SU-DHL-6 (cell line): ENCODE data around the gene COQ5.

Experiments
- EZH2phosphoT487 ChIP-seq: fragments of 200-600 bp; sonication (generic), shearing (Covaris generic); conservative IDR thresholded peaks from 2 replicates; pipeline ENCODE4 v1.6.1; 2018; ENCODE audit warnings: mild to moderate bottlenecking, antibody characterized with exemption, low read length, moderate library complexity, mixed read lengths
- TF ChIP-seq, protein P1 (sequence below): fragments of 200-600 bp; sonication (generic); IDR thresholded peaks from one replicate; pipeline ENCODE4 v1.5.1; 2017; ENCODE audit warnings: antibody characterized with exemption, mild to moderate bottlenecking, low read length, moderate library complexity; ENCODE audit not compliant: insufficient read depth, poor library complexity, severe bottlenecking

DNA sequence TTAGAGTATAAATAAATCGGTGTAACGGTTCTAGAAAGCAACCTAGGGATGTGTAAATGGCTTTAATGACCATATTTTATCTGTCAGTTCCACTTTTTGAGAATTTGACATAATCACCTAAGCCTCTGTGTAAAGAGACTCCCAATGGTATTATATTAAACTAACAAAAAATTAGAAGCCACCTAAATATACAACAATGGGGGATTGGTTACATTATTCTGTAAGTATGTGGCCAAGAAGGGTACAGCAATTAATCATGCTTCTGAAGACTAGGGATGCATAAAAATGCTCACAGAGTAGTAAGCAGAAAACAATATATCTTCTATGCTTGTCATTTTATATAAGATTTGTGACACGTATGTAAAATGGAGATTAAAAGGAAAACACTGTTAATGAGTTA is 15.7 kb upstream of the COQ5 start:
- TF ChIP-seq, protein P1, sequence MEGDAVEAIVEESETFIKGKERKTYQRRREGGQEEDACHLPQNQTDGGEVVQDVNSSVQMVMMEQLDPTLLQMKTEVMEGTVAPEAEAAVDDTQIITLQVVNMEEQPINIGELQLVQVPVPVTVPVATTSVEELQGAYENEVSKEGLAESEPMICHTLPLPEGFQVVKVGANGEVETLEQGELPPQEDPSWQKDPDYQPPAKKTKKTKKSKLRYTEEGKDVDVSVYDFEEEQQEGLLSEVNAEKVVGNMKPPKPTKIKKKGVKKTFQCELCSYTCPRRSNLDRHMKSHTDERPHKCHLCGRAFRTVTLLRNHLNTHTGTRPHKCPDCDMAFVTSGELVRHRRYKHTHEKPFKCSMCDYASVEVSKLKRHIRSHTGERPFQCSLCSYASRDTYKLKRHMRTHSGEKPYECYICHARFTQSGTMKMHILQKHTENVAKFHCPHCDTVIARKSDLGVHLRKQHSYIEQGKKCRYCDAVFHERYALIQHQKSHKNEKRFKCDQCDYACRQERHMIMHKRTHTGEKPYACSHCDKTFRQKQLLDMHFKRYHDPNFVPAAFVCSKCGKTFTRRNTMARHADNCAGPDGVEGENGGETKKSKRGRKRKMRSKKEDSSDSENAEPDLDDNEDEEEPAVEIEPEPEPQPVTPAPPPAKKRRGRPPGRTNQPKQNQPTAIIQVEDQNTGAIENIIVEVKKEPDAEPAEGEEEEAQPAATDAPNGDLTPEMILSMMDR, result no peak
- TF ChIP-seq EZH2phosphoT487, result no peak
